Hepatocyte (in vitro differentiated cells): Measurements from ENCODE around the gene CCDC187. TPM values are rescaled to one million over a fixed set of nuclear protein-coding genes. Genes with fewer than 3 reads are reported as not detected.

Experiments
- DNase-seq: peaks from one replicate; pipeline ENCODE4 v3.0.0-alpha.2; 2016; ENCODE audit warnings: low spot score
- H2AFZ ChIP-seq: fragments of 200-600 bp; sonication (generic); 2 replicates; pipeline ENCODE4 v1.6.0; 2016; ENCODE audit warnings: antibody characterized with exemption, mild to moderate bottlenecking
- H3K27ac ChIP-seq: fragments of 200-600 bp; sonication (generic); 2 replicates; pipeline ENCODE4 v1.5.1; 2016; ENCODE audit warnings: mild to moderate bottlenecking
- H3K27me3 ChIP-seq: fragments of 200-600 bp; sonication (generic); 2 replicates; pipeline ENCODE4 v1.6.1; 2016
- H3K36me3 ChIP-seq: fragments of 200-600 bp; sonication (generic); replicated peaks from 2 replicates; pipeline ENCODE4 v1.5.1; 2016; ENCODE audit warnings: low read depth; ENCODE audit not compliant: insufficient read depth
- H3K4me1 ChIP-seq: fragments of 200-600 bp; sonication (generic); 2 replicates; pipeline ENCODE4 v1.5.1; 2016; ENCODE audit warnings: mild to moderate bottlenecking, moderate library complexity; ENCODE audit not compliant: insufficient read depth
- H3K4me2 ChIP-seq: fragments of 200-600 bp; sonication (generic); 2 replicates; pipeline ENCODE4 v1.6.0; 2016
- H3K4me3 ChIP-seq: fragments of 200-600 bp; sonication (generic); 2 replicates; pipeline ENCODE4 v1.5.1; 2016; ENCODE audit warnings: mild to moderate bottlenecking
- H3K79me2 ChIP-seq: fragments of 200-600 bp; sonication (generic); 2 replicates; pipeline ENCODE4 v1.6.0; 2017; ENCODE audit warnings: mild to moderate bottlenecking
- H3K9me2 ChIP-seq: fragments of 200-600 bp; sonication (generic); replicated peaks from 2 replicates; pipeline ENCODE4 v1.6.0; 2017; ENCODE audit warnings: mild to moderate bottlenecking; ENCODE audit not compliant: insufficient read depth
- H3K9me3 ChIP-seq: fragments of 200-600 bp; sonication (generic); 2 replicates; pipeline ENCODE4 v1.5.1; 2016; ENCODE audit warnings: low read depth, mild to moderate bottlenecking
- H4K20me1 ChIP-seq: fragments of 200-600 bp; sonication (generic); 2 replicates; pipeline ENCODE4 v1.6.0; 2016; ENCODE audit warnings: mild to moderate bottlenecking; ENCODE audit not compliant: insufficient read depth, poor library complexity, severe bottlenecking
- EZH2 ChIP-seq: fragments of 200-600 bp; sonication (generic); IDR thresholded peaks from 2 replicates; pipeline ENCODE4 v1.6.1; 2016; ENCODE audit warnings: antibody characterized with exemption, mild to moderate bottlenecking, borderline replicate concordance
- EZH2phosphoT487 ChIP-seq: fragments of 200-600 bp; sonication (generic); IDR thresholded peaks from one replicate; pipeline ENCODE4 v1.6.1; 2018; ENCODE audit warnings: antibody characterized with exemption, mild to moderate bottlenecking, low read depth, moderate library complexity; ENCODE audit not compliant: unreplicated experiment, severe bottlenecking
- WGBS: methylation state at CpG from one replicate; pipeline ENCODE4 v1.1.6; 2016; ENCODE audit warnings: low lambda C conversion rate; ENCODE audit errors: missing lambda C conversion rate; 5-methylcytosine and 5-hydroxymethylcytosine counted together
- polyA plus RNA-seq: library from polyadenylated mRNA; unstranded; fragments of >200 nt; fragmentation: Nextera tagmentation; extraction: Ambion mirVana; gene quantifications from 2 replicates; pipeline ENCODE4 v1.2.1, GENCODE V29; 2016
- total RNA-seq: library from RNA; depleted of rRNA; stranded (reverse); fragments of >200 nt; gene quantifications from 2 replicates; pipeline ENCODE4 v1.2.3, GENCODE V29; 2014
- TF ChIP-seq, protein P1 (sequence below): fragments of 200-600 bp; sonication (generic); IDR thresholded peaks from 2 replicates; pipeline ENCODE4 v1.5.1; 2016; ENCODE audit warnings: antibody characterized with exemption, mild to moderate bottlenecking; ENCODE audit not compliant: poor library complexity

Gene CCDC187
- total and polyA plus RNA-seq, 2 experiments from 2014 or later = 0.60 to 0.75 TPM

DNA sequence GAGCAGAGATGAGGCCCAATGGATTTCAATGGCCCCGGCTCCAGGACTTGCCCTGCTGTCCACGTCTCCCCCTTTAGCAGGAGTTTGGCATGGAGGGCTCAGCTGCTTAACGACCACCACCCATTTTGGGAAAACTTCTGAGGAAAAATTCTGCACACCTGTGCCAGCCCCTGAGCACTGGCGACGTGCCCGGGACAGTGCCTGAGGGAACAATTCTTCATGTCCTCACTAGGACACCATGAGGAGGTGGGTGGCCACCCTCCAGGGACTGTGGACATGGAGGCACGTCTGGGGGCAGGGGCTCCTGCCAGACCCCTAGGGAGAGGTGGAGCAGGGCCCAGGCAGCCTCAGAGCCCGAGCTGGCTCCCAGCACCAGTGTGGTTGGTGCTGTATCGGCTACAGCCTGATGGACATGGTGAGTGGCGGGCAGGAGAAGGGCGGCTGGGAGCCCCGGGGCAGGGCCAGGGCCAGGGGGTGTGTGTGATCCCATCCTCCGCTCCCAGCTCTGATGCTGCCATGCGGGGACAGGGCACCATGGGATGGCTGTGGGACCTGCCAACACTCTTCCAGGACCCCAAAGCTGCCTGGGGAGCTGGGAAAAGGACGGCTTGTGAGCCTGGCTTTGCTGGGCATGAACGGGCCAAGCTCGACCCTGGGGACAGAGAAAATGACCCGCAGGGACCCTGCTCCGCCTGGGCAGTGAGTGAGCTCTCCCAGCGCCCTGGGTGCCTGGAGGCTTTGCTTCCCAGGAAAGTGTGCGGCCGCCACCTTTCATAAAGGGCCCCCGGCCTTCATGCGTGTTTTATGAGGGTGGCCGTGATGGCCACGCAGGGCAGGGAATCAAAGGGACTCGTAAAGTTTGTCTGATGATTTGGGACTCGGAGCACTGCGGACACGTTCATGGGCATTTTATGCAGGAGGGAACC lies 54.7 kb downstream of the CCDC187 start:
- H3K4me3 ChIP-seq = no peak overlapping the region
- no peaks in the 10 kb centered on the region for H3K9me3 ChIP-seq
- H3K9me2 ChIP-seq = no peaks in the 10 kb centered on the region
- H3K27me3 ChIP-seq = no peaks in the 10 kb centered on the region
- no peak for DNase-seq
- peaks cover 5% of the 10 kb centered on the region for H4K20me1 ChIP-seq
- no peak overlapping the region for H3K4me2 ChIP-seq
- TF ChIP-seq EZH2phosphoT487 (no peak), EZH2 (no peak)
- TF ChIP-seq, protein P1, sequence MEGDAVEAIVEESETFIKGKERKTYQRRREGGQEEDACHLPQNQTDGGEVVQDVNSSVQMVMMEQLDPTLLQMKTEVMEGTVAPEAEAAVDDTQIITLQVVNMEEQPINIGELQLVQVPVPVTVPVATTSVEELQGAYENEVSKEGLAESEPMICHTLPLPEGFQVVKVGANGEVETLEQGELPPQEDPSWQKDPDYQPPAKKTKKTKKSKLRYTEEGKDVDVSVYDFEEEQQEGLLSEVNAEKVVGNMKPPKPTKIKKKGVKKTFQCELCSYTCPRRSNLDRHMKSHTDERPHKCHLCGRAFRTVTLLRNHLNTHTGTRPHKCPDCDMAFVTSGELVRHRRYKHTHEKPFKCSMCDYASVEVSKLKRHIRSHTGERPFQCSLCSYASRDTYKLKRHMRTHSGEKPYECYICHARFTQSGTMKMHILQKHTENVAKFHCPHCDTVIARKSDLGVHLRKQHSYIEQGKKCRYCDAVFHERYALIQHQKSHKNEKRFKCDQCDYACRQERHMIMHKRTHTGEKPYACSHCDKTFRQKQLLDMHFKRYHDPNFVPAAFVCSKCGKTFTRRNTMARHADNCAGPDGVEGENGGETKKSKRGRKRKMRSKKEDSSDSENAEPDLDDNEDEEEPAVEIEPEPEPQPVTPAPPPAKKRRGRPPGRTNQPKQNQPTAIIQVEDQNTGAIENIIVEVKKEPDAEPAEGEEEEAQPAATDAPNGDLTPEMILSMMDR = no peak
- no peak overlapping the region for H3K27ac ChIP-seq
- 76% methylated on average over 30 of the region's 30 CpGs for WGBS
- no peaks in the 10 kb centered on the region for H3K36me3 ChIP-seq
- peaks cover 10% of the 10 kb centered on the region for H3K4me1 ChIP-seq
- no peak overlapping the region for H2AFZ ChIP-seq
- H3K79me2 ChIP-seq = peaks cover 8% of the 10 kb centered on the region

- Histone ChIP-seq H2AFZ (no peak overlapping the region), H3K79me2 (peaks cover 19% of the 10 kb centered on the region), H3K27me3 (no peaks in the 10 kb centered on the region), H3K9me2 (no peaks in the 10 kb centered on the region), H3K36me3 (no peaks in the 10 kb centered on the region), H3K4me2 (no peak overlapping the region), H3K27ac (no peak overlapping the region), H4K20me1 (peaks cover 14% of the 10 kb centered on the region), H3K4me3 (no peak overlapping the region), H3K4me1 (peaks cover 12% of the 10 kb centered on the region), H3K9me3 (no peaks in the 10 kb centered on the region)
- no peak for DNase-seq
- TF ChIP-seq EZH2phosphoT487 (no peak), EZH2 (no peak)
- TF ChIP-seq, protein P1 = no peak
- WGBS = 69% methylated on average over 24 of the region's 24 CpGs
Measured at GRCh38 chr9:136247947-136248637, 55.8 kb downstream of the CCDC187 start.

DNA sequence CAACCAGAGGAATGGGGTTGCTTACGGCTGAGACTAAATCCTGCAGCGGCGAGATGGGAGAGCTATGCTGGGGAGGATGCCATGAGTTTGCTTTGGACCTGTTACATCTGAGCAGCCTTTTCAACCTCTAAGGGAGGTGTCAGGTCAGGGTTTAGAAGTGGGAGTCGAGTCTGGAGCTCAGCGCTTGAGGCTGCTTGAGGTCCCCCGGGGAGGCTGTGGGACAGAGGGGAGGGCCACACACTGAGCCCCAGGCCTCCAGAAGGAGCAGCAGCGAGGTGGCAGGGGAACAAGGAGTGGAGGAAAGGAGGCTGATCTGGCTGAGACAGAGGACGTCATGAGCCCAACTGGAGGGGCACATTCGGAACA lies 56.4 kb downstream of the CCDC187 start:
- no peaks in the 10 kb centered on the region for H3K9me3 ChIP-seq
- no peak overlapping the region for H2AFZ ChIP-seq
- H3K79me2 ChIP-seq = peaks cover 25% of the 10 kb centered on the region
- peaks cover 18% of the 10 kb centered on the region for H4K20me1 ChIP-seq
- DNase-seq = no peak
- peaks cover 12% of the 10 kb centered on the region for H3K4me1 ChIP-seq
- no peak overlapping the region for H3K4me2 ChIP-seq
- no peaks in the 10 kb centered on the region for H3K9me2 ChIP-seq
- H3K27me3 ChIP-seq = no peaks in the 10 kb centered on the region
- no peak overlapping the region for H3K4me3 ChIP-seq
- H3K36me3 ChIP-seq = no peaks in the 10 kb centered on the region
- no peak overlapping the region for H3K27ac ChIP-seq
- 60% methylated on average over 9 of the region's 9 CpGs for WGBS
- TF ChIP-seq EZH2 = no peak
- no peak for TF ChIP-seq EZH2phosphoT487
- TF ChIP-seq, protein P1 = no peak
